K562 (cell line): ENCODE results near the gene B3GNT9. TPM values are rescaled to one million over a fixed set of nuclear protein-coding genes. Genes with fewer than 3 reads are reported as not detected.

Experiments
- ARID1B ChIP-seq: fragments of 450-650 bp; IDR thresholded peaks from 2 replicates; pipeline ENCODE4 v1.6.1; 2016; ENCODE audit warnings: antibody characterized with exemption, mild to moderate bottlenecking, inconsistent platforms
- SMARCE1 ChIP-seq: fragments of 450-650 bp; IDR thresholded peaks from 2 replicates; pipeline ENCODE4 v1.7.1; 2016; ENCODE audit warnings: mild to moderate bottlenecking
- ZNF407 ChIP-seq: fragments of 450-650 bp; IDR thresholded peaks from 2 replicates; pipeline ENCODE4 v1.6.1; 2016; ENCODE audit warnings: low read depth
- polyA plus RNA-seq, 8 experiments: library from polyadenylated mRNA; depleted of rRNA in 4 of 8; stranded (reverse) in 5 of 8; unstranded in 3 of 8; fragments of >200 nt; fragmentation: Nextera tagmentation in 2 of 8; fragmentation: Illumina TruSeq in 1 of 8; extraction: Ambion mirVana in 2 of 8; extraction: Trizol in 1 of 8; gene quantifications; 2 replicates each; pipeline versions ENCODE4 v1.2.1 to v1.2.3, GENCODE V29; 2011 to 2014; ENCODE audit warnings: inconsistent platforms in 1 of 8, missing spikeins in 1 of 8
- total RNA-seq, 7 experiments: library from RNA; depleted of rRNA in 6 of 7; stranded (reverse); fragments of >200 nt in 6 of 7; fragmentation: Illumina TruSeq in 2 of 7; extraction: Trizol in 2 of 7; gene quantifications; 2 replicates each; pipeline versions ENCODE4 v1.2.1 to v1.2.3, GENCODE V29; 2011 to 2021; ENCODE audit warnings: low replicate concordance in 1 of 7

The B3GNT9 gene
- total and polyA plus RNA-seq, 9 of the 15 experiments (the other 6 are each of a cell fraction or from before 2014, with no cell fraction given) = 0.01 to 1.8 (median 1.1) TPM; not detected in 1

GRCh38 chr16:67112591-67113399 is 38.0 kb downstream of the B3GNT9 start (continued):
- no peak for TF ChIP-seq ZNF407
- TF ChIP-seq SMARCE1 = peak; percentile 31; the same call in 1 of the 2 replicates
- 0 out of 2 replicates have a peak, but pooled peaks have one; percentile 26 for TF ChIP-seq ARID1B
